Erythroblast (primary cell): ENCODE data around the gene TNRC6B.

ENCODE experiments used
- GATA1 ChIP-seq: IDR thresholded peaks from 2 replicates; pipeline ENCODE4 v1.6.1; 2011; ENCODE audit warnings: low read depth, mild to moderate bottlenecking, control low read depth, low read length, moderate library complexity
- POLR2A ChIP-seq: IDR thresholded peaks from 2 replicates; pipeline ENCODE4 v1.6.1; 2011; ENCODE audit warnings: mild to moderate bottlenecking, low read length

DNA sequence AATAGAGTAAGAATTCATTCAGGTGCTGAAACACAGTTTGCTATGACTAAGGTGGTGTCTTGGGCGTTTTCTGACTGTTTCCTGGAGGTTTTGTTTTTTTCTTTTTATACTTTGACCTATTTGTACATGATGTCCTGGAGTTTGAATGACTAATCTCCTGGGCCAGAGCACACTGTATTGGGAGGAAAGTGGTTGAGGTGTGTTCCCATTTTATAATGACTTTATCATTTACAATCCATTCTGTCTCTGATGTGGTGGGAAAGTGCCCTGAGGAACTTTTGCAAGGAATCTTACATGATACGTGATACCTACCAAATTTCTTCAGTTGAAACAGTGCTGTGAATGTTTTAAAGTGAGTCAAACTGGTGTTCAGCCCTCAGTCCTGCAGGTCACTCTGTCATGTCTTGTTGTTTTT, 80.8 kb downstream of the TNRC6B start:
- TF ChIP-seq POLR2A (no peak), GATA1 (no peak)
